H9 (cell line): ENCODE data around the gene PDZRN4. TPM values are rescaled to one million over a fixed set of nuclear protein-coding genes. Genes with fewer than 3 reads are reported as not detected.
A peak's percentile ranks its signal among the peaks of the same experiment; 100 is the strongest.

ENCODE experiments used
- DNase-seq: peaks from one replicate; pipeline ENCODE4 v3.0.0-alpha.2; 2017
- H2AFZ ChIP-seq: one replicate; pipeline ENCODE4 v1.6.1; 2013; ENCODE audit warnings: mild to moderate bottlenecking, low read length, control low read depth, moderate library complexity
- H2AK5ac ChIP-seq: 2 replicates; pipeline ENCODE4 v1.6.1; 2013; ENCODE audit warnings: low read length, control low read depth, mixed read lengths; ENCODE audit not compliant: insufficient read length
- H2BK120ac ChIP-seq: one replicate; pipeline ENCODE4 v1.6.1; 2013; ENCODE audit warnings: low read depth, mild to moderate bottlenecking, low read length, control low read depth, inconsistent platforms; ENCODE audit not compliant: poor library complexity, severe bottlenecking
- H2BK12ac ChIP-seq: 2 replicates; pipeline ENCODE4 v1.6.1; 2013; ENCODE audit warnings: low read length, control low read depth, mixed read lengths, low read depth; ENCODE audit not compliant: insufficient read length
- H2BK15ac ChIP-seq: 2 replicates; pipeline ENCODE4 v1.6.1; 2013; ENCODE audit warnings: low read depth, low read length, control low read depth
- H2BK20ac ChIP-seq: one replicate; pipeline ENCODE4 v1.6.1; 2013; ENCODE audit warnings: low read depth, mild to moderate bottlenecking, low read length, control low read depth, inconsistent platforms; ENCODE audit not compliant: poor library complexity, severe bottlenecking
- H2BK5ac ChIP-seq: 2 replicates; pipeline ENCODE4 v1.6.1; 2013; ENCODE audit warnings: low read length, control low read depth, mixed read lengths; ENCODE audit not compliant: insufficient read length
- H3K14ac ChIP-seq: 2 replicates; pipeline ENCODE4 v1.6.1; 2013; ENCODE audit warnings: low read length, control low read depth; ENCODE audit not compliant: insufficient read depth
- H3K18ac ChIP-seq: 2 replicates; pipeline ENCODE4 v1.6.1; 2013; ENCODE audit warnings: low read depth, mild to moderate bottlenecking, mixed read lengths, low read length, control low read depth; ENCODE audit not compliant: insufficient read length
- H3K23ac ChIP-seq: 2 replicates; pipeline ENCODE4 v1.6.1; 2013; ENCODE audit warnings: low read length, control low read depth, mixed read lengths, low read depth; ENCODE audit not compliant: insufficient read length
- H3K23me2 ChIP-seq: 2 replicates; pipeline ENCODE4 v1.6.1; 2013; ENCODE audit warnings: low read depth, mild to moderate bottlenecking, mixed read lengths, low read length, control low read depth; ENCODE audit not compliant: insufficient read length, poor library complexity, severe bottlenecking
- H3K27ac ChIP-seq: 2 replicates; pipeline ENCODE4 v1.5.1; 2013; ENCODE audit warnings: low read length, control low read depth, mixed read lengths, low read depth; ENCODE audit not compliant: insufficient read length
- H3K27me3 ChIP-seq: 2 replicates; pipeline ENCODE4 v1.6.1; 2013; ENCODE audit warnings: low read length, control low read depth, inconsistent platforms; ENCODE audit not compliant: insufficient read depth
- H3K4ac ChIP-seq: 2 replicates; pipeline ENCODE4 v1.6.1; 2013; ENCODE audit warnings: low read depth, mild to moderate bottlenecking, control low read depth, inconsistent platforms, low read length, moderate library complexity
- H3K4me1 ChIP-seq: 2 replicates; pipeline ENCODE4 v1.6.1; 2013; ENCODE audit warnings: low read length, control low read depth, inconsistent platforms; ENCODE audit not compliant: insufficient read depth
- H3K4me2 ChIP-seq: 2 replicates; pipeline ENCODE4 v1.6.1; 2013; ENCODE audit warnings: low read length, control low read depth, mixed read lengths; ENCODE audit not compliant: insufficient read length, insufficient read depth
- H3K56ac ChIP-seq: 2 replicates; pipeline ENCODE4 v1.6.1; 2013; ENCODE audit warnings: low read depth, mild to moderate bottlenecking, mixed read lengths, low read length, control low read depth; ENCODE audit not compliant: insufficient read length
- H3K79me1 ChIP-seq: 2 replicates; pipeline ENCODE4 v1.6.1; 2013; ENCODE audit warnings: low read depth, mild to moderate bottlenecking, moderate library complexity, low read length, control low read depth, inconsistent platforms; ENCODE audit not compliant: insufficient read depth, poor library complexity, severe bottlenecking
- H3K79me2 ChIP-seq: 2 replicates; pipeline ENCODE4 v1.6.1; 2013; ENCODE audit warnings: low read length, control low read depth, inconsistent platforms; ENCODE audit not compliant: insufficient read depth
- H3K9ac ChIP-seq: 2 replicates; pipeline ENCODE4 v1.6.1; 2013; ENCODE audit warnings: low read length, control low read depth, mixed read lengths; ENCODE audit not compliant: insufficient read length; ENCODE audit errors: extremely low read depth
- H3K9me3 ChIP-seq: one replicate; pipeline ENCODE4 v1.6.1; 2013; ENCODE audit warnings: low read depth, low read length, inconsistent platforms; ENCODE audit not compliant: control insufficient read depth
- H3T11ph ChIP-seq: one replicate; pipeline ENCODE4 v1.6.1; 2013; ENCODE audit warnings: mild to moderate bottlenecking, low read length, control low read depth, inconsistent platforms
- H4K20me1 ChIP-seq: one replicate; pipeline ENCODE4 v1.6.1; 2013; ENCODE audit not compliant: control insufficient read depth, insufficient read length, insufficient read depth
- H4K5ac ChIP-seq: 2 replicates; pipeline ENCODE4 v1.6.1; 2013; ENCODE audit warnings: low read depth, mild to moderate bottlenecking, mixed read lengths, low read length, control low read depth; ENCODE audit not compliant: insufficient read length
- H4K8ac ChIP-seq: replicated peaks from 2 replicates; pipeline ENCODE4 v1.6.1; 2013; ENCODE audit warnings: low read length, control low read depth, mixed read lengths, low read depth; ENCODE audit not compliant: insufficient read length
- H4K91ac ChIP-seq: 2 replicates; pipeline ENCODE4 v1.6.1; 2013; ENCODE audit warnings: low read depth, mild to moderate bottlenecking, moderate library complexity, mixed read lengths, low read length, control low read depth; ENCODE audit not compliant: insufficient read length
- H3K27ac Mint-ChIP-seq, 3 experiments: 2 replicates in 2 of 3; 3 replicates in 1 of 3; pipeline ENCODE4 v1.8.0; 2020 to 2021; ENCODE audit warnings: mixed read lengths in 3 of 3, mild to moderate bottlenecking in 1 of 3, moderate library complexity in 1 of 3
- H3K27me3 Mint-ChIP-seq: 2 replicates; pipeline ENCODE4 v1.8.0; 2021; ENCODE audit warnings: low read depth, mild to moderate bottlenecking, moderate library complexity, mixed read lengths
- H3K36me3 Mint-ChIP-seq, 3 experiments: 2 replicates in 2 of 3; 3 replicates in 1 of 3; pipeline ENCODE4 v1.8.0; 2020 to 2021; ENCODE audit warnings: low read depth in 3 of 3, mixed read lengths in 3 of 3; ENCODE audit not compliant: insufficient read depth in 1 of 3
- H3K4me1 Mint-ChIP-seq, 2 experiments: 2 replicates each; pipeline ENCODE4 v1.8.0; 2020; ENCODE audit warnings: mixed read lengths in 2 of 2
- H3K4me3 Mint-ChIP-seq, 2 experiments: 2 replicates in 1 of 2; 3 replicates in 1 of 2; pipeline ENCODE4 v1.8.0; 2020 to 2021; ENCODE audit warnings: mild to moderate bottlenecking in 2 of 2, mixed read lengths in 2 of 2, moderate library complexity in 1 of 2
- H3K9me3 Mint-ChIP-seq, 2 experiments: 2 replicates in 1 of 2; 3 replicates in 1 of 2; pipeline ENCODE4 v1.8.0; 2020; ENCODE audit warnings: mild to moderate bottlenecking in 2 of 2, mixed read lengths in 2 of 2, moderate library complexity in 1 of 2
- WGBS: extraction: QIAGEN DNeasy Blood & Tissue Kit; methylation state at CpG from one replicate; pipeline ENCODE4 v1.1.7; 2013; ENCODE audit warnings: missing lambda C conversion rate, low lambda C conversion rate, mixed read lengths; ENCODE audit not compliant: insufficient read length; ENCODE audit errors: extremely low coverage; 5-methylcytosine and 5-hydroxymethylcytosine counted together
- total RNA-seq: library from RNA; stranded (reverse); gene quantifications from 2 replicates; pipeline ENCODE4 v1.2.1, GENCODE V29; 2021
- TF ChIP-seq, protein P1 (sequence below): fragments of 200-600 bp; sonication (generic); conservative IDR thresholded peaks from 3 replicates; pipeline ENCODE4 v1.8.0; 2021; ENCODE audit warnings: antibody characterized with exemption, mild to moderate bottlenecking

The PDZRN4 gene
- total RNA-seq, 1 experiment from 2014 or later: not detected

DNA sequence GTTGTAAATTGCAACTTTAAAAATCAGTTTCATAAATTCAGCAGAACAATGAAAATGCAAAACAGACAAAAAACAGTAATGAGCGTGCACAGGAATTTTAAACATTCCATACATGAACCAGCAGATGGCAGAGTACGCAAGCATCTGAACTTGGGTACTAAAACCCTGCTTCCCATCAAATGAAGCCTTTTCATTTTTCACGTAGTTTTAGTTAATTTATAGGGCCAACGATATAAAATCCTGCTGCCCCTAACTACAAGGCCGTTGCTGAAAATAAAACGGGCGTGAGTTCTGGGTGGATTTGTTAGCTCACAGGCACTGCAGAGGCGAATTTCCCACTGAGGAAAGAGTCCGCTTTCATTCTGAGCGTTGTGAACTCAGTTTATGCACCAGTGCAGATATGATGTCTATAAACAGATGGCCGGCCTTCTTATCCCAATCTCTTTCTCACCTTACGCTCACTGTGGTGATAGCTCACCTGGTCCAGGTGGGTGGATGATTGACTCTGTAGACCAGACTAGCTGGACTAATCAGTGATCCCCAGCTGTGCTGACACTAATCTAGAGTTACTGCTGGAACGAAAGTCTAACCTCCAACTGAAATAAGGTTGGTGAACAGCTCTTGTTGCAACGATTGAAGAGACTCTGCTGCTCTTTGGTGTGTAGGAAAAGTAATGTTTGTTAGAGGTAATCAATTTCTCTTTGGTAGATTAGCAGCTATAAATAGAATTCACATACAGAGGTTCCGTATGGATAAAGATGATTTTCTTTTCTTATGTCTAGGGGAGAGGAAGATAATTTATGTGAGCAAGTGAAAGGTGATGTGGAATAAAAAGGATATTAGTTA lies 89.2 kb downstream of the PDZRN4 start:
- WGBS: no CpG with 5 or more reads among the region's 15 CpGs
- no peak overlapping the region for H3K4me3 Mint-ChIP-seq
- H3K4me2 ChIP-seq: no peak overlapping the region
- H3K27ac Mint-ChIP-seq: no peak overlapping the region
- no peaks in the 10 kb centered on the region for H4K20me1 ChIP-seq
- no peaks in the 10 kb centered on the region for H3K27me3 Mint-ChIP-seq
- no peak overlapping the region for H3K56ac ChIP-seq
- H3K36me3 Mint-ChIP-seq: no peaks in the 10 kb centered on the region
- no peaks in the 10 kb centered on the region for H3K4me1 ChIP-seq
- H2BK12ac ChIP-seq: no peak overlapping the region
- no peak overlapping the region for H3K27ac ChIP-seq
- H3K14ac ChIP-seq: no peak overlapping the region
- H2BK120ac ChIP-seq: no peak overlapping the region
- no peak overlapping the region for H2BK20ac ChIP-seq
- H3K23ac ChIP-seq: no peak overlapping the region
- no peaks in the 10 kb centered on the region for H3K9me3 ChIP-seq
- H4K8ac ChIP-seq: no peak overlapping the region
- no peaks in the 10 kb centered on the region for H3K79me1 ChIP-seq
- no peaks in the 10 kb centered on the region; a peak in 1 of 4 replicates for H3K4me1 Mint-ChIP-seq
- no peak overlapping the region for H3K18ac ChIP-seq
- no peak overlapping the region for H2BK15ac ChIP-seq
- no peak overlapping the region for H2AFZ ChIP-seq
- H3T11ph ChIP-seq: no peak overlapping the region
- no peak overlapping the region for H4K5ac ChIP-seq
- H3K27me3 ChIP-seq: no peaks in the 10 kb centered on the region
- no peak for DNase-seq
- no peak overlapping the region for H2BK5ac ChIP-seq
- no peaks in the 10 kb centered on the region for H3K9me3 Mint-ChIP-seq
- no peak overlapping the region for H3K4ac ChIP-seq
- H3K23me2 ChIP-seq: no peaks in the 10 kb centered on the region
- H2AK5ac ChIP-seq: no peak overlapping the region
- H3K79me2 ChIP-seq: no peaks in the 10 kb centered on the region
- TF ChIP-seq, protein P1, sequence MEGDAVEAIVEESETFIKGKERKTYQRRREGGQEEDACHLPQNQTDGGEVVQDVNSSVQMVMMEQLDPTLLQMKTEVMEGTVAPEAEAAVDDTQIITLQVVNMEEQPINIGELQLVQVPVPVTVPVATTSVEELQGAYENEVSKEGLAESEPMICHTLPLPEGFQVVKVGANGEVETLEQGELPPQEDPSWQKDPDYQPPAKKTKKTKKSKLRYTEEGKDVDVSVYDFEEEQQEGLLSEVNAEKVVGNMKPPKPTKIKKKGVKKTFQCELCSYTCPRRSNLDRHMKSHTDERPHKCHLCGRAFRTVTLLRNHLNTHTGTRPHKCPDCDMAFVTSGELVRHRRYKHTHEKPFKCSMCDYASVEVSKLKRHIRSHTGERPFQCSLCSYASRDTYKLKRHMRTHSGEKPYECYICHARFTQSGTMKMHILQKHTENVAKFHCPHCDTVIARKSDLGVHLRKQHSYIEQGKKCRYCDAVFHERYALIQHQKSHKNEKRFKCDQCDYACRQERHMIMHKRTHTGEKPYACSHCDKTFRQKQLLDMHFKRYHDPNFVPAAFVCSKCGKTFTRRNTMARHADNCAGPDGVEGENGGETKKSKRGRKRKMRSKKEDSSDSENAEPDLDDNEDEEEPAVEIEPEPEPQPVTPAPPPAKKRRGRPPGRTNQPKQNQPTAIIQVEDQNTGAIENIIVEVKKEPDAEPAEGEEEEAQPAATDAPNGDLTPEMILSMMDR: peak; percentile 82
- no peak overlapping the region for H3K9ac ChIP-seq
- H4K91ac ChIP-seq: no peak overlapping the region
